HL-60 (cell line): Measurements from ENCODE around the gene HMGCL.

Experiments
- DNase-seq, 2 experiments: peaks; one replicate each; pipeline ENCODE4 v3.0.0-alpha.2; 2010 to 2020; ENCODE audit warnings: low read depth in 1 of 2, low spot score in 1 of 2
- H3K27ac ChIP-seq: fragments of 250-450 bp; sonication (Bioruptor Pico); replicated peaks from 2 replicates; pipeline ENCODE4 v1.5.1; 2020; ENCODE audit warnings: mild to moderate bottlenecking, moderate library complexity
- H3K27me3 ChIP-seq: fragments of 250-450 bp; sonication (Bioruptor Pico); 2 replicates; pipeline ENCODE4 v1.5.1; 2021; ENCODE audit warnings: mild to moderate bottlenecking, moderate library complexity; ENCODE audit not compliant: insufficient read depth, poor library complexity, severe bottlenecking
- H3K4me3 ChIP-seq: replicated peaks from 2 replicates; pipeline ENCODE4 v1.5.1; 2011; ENCODE audit warnings: mild to moderate bottlenecking, control low read depth, low read length; ENCODE audit not compliant: insufficient read depth
- GABPA ChIP-seq: IDR thresholded peaks from 2 replicates; pipeline ENCODE4 v1.6.1; 2012; ENCODE audit warnings: low read depth
- POLR2AphosphoS5 ChIP-seq: IDR thresholded peaks from 2 replicates; pipeline ENCODE4 v1.6.1; 2012; ENCODE audit warnings: low read depth
- REST ChIP-seq: IDR thresholded peaks from 2 replicates; pipeline ENCODE4 v1.6.1; 2012; ENCODE audit warnings: low read depth; ENCODE audit not compliant: insufficient replicate concordance
- SPI1 ChIP-seq: IDR thresholded peaks from 2 replicates; pipeline ENCODE4 v1.6.1; 2012; ENCODE audit warnings: low read depth, mild to moderate bottlenecking, borderline replicate concordance
- TF ChIP-seq, protein P1 (sequence below): IDR thresholded peaks from one replicate; pipeline ENCODE4 v1.5.1; 2011; ENCODE audit warnings: low read length, control low read depth, inconsistent platforms; ENCODE audit not compliant: insufficient read depth

Gene HMGCL

DNA sequence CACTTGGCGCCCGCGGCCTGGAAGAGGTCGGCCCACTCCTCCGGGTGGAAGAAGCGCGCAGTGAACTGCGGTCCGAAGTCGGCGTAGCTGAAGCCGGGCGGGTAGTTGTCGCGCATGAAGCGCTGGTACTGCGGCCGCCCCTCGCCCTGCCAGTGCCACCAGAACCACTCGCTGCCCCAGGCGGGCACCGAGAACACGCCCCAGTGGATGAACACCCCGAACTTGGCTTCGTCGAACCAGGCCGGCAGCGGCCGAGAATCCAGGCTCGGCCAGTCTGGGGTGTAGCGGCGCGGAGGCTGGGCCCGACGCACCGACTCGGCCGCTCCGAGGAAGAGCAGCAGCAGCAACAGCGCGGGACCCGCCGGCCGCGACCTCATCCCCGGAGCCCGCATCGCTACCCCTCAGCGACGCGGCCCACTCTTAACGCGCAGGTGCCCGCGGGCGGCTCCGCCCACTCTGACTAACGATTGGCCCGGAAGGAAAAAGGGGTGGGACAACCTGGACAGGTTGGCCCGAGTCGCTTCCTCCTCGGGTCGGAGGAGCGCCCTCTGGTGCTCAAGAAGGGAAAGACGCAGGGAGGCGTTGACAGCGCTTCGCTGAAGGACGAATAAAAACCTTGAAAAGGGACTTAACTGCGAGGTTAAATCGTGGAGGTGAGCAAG, 42.8 kb upstream of the HMGCL start, which contains the start of gene FUCA1:
TSS of gene FUCA1 (minus strand) at position 396 of the 662 bp plus-strand sequence. CDS start at position 392, 4 bp downstream.
- TF ChIP-seq, protein P1, sequence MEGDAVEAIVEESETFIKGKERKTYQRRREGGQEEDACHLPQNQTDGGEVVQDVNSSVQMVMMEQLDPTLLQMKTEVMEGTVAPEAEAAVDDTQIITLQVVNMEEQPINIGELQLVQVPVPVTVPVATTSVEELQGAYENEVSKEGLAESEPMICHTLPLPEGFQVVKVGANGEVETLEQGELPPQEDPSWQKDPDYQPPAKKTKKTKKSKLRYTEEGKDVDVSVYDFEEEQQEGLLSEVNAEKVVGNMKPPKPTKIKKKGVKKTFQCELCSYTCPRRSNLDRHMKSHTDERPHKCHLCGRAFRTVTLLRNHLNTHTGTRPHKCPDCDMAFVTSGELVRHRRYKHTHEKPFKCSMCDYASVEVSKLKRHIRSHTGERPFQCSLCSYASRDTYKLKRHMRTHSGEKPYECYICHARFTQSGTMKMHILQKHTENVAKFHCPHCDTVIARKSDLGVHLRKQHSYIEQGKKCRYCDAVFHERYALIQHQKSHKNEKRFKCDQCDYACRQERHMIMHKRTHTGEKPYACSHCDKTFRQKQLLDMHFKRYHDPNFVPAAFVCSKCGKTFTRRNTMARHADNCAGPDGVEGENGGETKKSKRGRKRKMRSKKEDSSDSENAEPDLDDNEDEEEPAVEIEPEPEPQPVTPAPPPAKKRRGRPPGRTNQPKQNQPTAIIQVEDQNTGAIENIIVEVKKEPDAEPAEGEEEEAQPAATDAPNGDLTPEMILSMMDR = peak; percentile 98
- TF ChIP-seq SPI1 (peak; percentile 50; the same call in 1 of the 2 replicates), POLR2AphosphoS5 (no peak)
- Histone ChIP-seq H3K27me3 (no peaks in the 10 kb centered on the region), H3K27ac (peak within 1 kb of the TSS; percentile 76), H3K4me3 (peak within 1 kb of the TSS; percentile 85)
- peak; percentile 93 to 94 for DNase-seq

DNA sequence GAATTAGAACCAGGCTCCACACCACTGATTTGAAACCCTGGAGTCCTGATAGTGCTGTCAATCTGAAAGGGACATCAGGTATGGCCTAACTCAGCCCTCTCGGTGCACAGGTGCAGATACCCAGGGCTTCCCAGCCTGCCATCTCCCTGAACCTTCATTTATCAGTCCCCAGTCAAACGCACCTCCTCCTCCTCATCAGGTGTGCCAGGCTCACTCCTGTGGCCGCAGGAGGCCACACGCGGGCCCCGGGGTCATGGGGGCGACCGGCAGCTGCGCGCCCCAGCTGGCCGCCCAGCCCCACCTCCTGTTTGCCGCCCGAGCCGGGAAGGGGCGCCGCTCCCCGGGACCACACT, 42.3 kb upstream of the HMGCL start:
- peak overlapping the region; percentile 76 for H3K27ac ChIP-seq
- no peak for TF ChIP-seq REST
- TF ChIP-seq SPI1 = no peak
- TF ChIP-seq, protein P1 = no peak
- TF ChIP-seq GABPA = no peak
- no peak for TF ChIP-seq POLR2AphosphoS5
- H3K27me3 ChIP-seq = no peaks in the 10 kb centered on the region
- H3K4me3 ChIP-seq = peak overlapping the region; percentile 85
- DNase-seq = no peak

- TF ChIP-seq GABPA (no peak), SPI1 (peak; percentile 73; the same call in 1 of the 2 replicates)
Observed at GRCh38 chr1:23865543-23865930, 40.3 kb upstream of the HMGCL start.

GRCh38 chr1:23864801-23865542, 39.7 kb upstream of the HMGCL start:
- Histone ChIP-seq H3K27ac (no peak overlapping the region), H3K27me3 (no peaks in the 10 kb centered on the region), H3K4me3 (no peak overlapping the region)
- no peak for DNase-seq
- no peak for TF ChIP-seq POLR2AphosphoS5

More at GRCh38 chr1:23865543-23865930, 40.3 kb upstream of the HMGCL start:
- peak in 1 of 2 experiments; percentile 30 for DNase-seq
- H3K4me3 ChIP-seq = no peak overlapping the region
- H3K27ac ChIP-seq = no peak overlapping the region; the same call in 1 of the 2 replicates
- no peaks in the 10 kb centered on the region for H3K27me3 ChIP-seq

GRCh38 chr1:23862640-23863039, 37.4 kb upstream of the HMGCL start:
- TF ChIP-seq, protein P1 = no peak
- TF ChIP-seq REST = peak; percentile 59
- no peak for TF ChIP-seq POLR2AphosphoS5
- DNase-seq = no peak
- Histone ChIP-seq H3K4me3 (no peak overlapping the region), H3K27me3 (no peaks in the 10 kb centered on the region), H3K27ac (no peak overlapping the region)
